Astrocyte of the spinal cord (primary cell): ENCODE data around the gene TTC28.
"Not testable (repeated sequence)": the region's sequence is repeated elsewhere in the genome, so short reads cannot be mapped to it uniquely, and the experiment has no call there.

Experiments used
- DNase-seq: peaks from one replicate; pipeline ENCODE4 v3.0.0; 2011; ENCODE audit warnings: low read depth, low spot score
- H3K4me3 ChIP-seq: 2 replicates; pipeline ENCODE4 v1.5.1; 2011; ENCODE audit warnings: low read depth, mild to moderate bottlenecking, low read length, moderate library complexity
- CTCF ChIP-seq: IDR thresholded peaks from 2 replicates; pipeline ENCODE4 v1.5.1; 2012; ENCODE audit warnings: low read depth, mild to moderate bottlenecking, low read length, inconsistent platforms
- in situ Hi-C: cut with HindIII; loops from 2 replicates; pipeline ENCODE4 v1.10.0; 2017; ENCODE audit warnings: low sequenced_read_pairs

The TTC28 gene

DNA sequence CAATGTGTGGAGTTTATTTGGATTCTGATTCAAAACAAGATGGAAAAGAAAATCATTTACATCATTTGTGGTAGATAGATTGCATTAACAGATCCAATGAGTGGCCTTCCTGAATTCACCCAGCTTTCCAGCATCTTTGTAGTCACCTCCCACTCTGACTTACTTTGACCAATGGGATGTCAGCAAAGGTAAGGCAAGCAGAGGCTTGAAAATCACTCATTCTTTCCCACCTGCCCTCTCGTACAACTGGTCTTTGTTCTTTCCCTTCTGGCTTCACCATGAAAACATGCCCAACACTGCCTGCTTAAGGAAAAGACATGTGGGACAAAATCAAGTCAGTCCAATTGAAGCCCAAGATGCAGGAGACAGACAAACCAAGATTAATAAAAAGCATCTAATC lies 202.1 kb downstream of the TTC28 start:
- in situ Hi-C loops = no loop called here
- no peak for DNase-seq
- no peak overlapping the region for H3K4me3 ChIP-seq
- no peak for TF ChIP-seq CTCF

- TF ChIP-seq CTCF = no peak
- in situ Hi-C loops = no loop called here
- DNase-seq = no peak
- no peak overlapping the region for H3K4me3 ChIP-seq
Observed at GRCh38 chr22:28474330-28474729, 205.3 kb downstream of the TTC28 start.

DNA sequence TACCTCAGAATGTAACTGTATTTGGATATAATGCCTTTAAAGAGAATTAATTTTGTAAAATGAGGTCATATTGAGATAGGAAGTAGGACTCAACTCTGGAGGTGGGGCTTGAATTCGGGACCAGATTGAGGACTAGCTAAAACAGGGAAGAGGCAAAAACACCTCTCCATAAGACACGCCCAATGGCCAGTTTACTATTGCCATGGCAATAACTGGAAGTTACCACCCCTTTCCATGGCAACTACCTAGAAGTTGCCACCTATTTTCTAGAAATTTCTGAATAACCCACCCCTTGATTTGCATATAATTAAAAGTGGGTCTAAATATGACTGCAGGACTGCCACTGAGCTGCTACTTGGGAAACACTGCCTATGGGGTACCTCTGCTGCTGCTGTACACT lies 206.4 kb downstream of the TTC28 start:
- no peak for TF ChIP-seq CTCF
- in situ Hi-C loops = no loop called here
- no peak for DNase-seq

DNA sequence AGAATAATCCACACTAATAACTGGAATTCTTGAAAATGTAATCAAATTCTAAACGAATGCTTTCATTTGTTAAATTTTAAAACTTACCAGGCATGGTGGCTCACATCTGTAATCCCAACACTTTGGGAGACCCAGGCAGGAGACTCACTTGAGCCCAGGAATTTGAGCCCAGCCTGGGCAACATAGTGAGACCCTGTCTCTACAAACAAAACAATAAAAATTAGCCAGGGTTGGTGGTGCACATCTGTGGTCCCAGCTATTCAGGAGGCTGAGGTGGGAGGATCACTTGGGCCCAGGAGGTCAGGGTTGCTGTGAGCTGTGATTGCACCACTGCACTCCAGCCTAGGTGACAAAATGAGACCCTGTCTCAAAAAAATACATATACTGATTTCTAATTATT lies 212.6 kb downstream of the TTC28 start:
- H3K4me3 ChIP-seq, in situ Hi-C loops, DNase-seq: not testable (repeated sequence)

More for the DNA sequence above, 206.4 kb downstream of the TTC28 start:
- no peak overlapping the region for H3K4me3 ChIP-seq

GRCh38 chr22:28466399-28466798 lies 213.2 kb downstream of the TTC28 start:
- DNase-seq = no peak
- H3K4me3 ChIP-seq = no peak overlapping the region
- in situ Hi-C loops = no loop called here
- TF ChIP-seq CTCF = no peak

DNA sequence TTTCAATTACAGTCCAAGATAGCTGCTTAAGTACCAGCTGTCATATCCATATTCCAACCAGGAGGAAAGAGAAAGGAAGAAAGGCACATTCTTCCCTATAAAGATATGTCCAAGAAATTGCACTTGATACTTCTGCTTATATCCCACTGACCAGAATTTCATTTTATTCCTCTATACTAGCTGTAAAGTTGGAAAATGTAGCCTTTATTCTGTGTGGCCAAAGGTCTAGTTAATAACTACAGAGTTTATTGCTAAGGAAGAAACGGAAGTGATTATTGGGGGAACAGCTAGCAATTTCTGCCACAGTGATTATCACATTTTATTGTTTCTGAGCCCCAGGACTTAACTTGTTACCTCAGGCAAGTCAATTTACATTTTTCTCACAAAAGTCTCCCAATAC lies 213.8 kb downstream of the TTC28 start:
- no peak for TF ChIP-seq CTCF
- no peak overlapping the region for H3K4me3 ChIP-seq
- in situ Hi-C loops = no loop called here
- DNase-seq = no peak

- in situ Hi-C loops = no loop called here
- H3K4me3 ChIP-seq = no peak overlapping the region
- no peak for TF ChIP-seq CTCF
- no peak for DNase-seq
Observed at GRCh38 chr22:28464127-28464526, 215.5 kb downstream of the TTC28 start.

DNA sequence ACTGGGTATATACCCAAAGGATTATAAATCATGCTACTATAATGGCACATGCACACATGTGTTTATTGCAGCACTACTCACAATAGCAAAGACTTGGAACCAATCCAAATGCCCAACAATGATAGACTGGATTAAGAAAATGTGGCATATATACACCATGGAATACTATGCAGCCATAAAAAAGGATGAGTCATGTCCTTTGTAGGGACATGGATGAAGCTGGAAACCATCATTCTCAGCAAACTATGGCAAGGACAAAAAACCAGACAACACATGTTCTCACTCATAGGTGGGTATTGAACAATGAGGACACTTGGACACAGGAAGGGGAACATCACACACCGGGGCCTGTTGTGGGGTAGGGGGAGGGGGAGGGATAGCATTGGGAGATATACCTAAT lies 216.2 kb downstream of the TTC28 start:
- in situ Hi-C loops, DNase-seq: not testable (repeated sequence)

More for the DNA sequence above, 216.2 kb downstream of the TTC28 start:
- H3K4me3 ChIP-seq = not testable (repeated sequence)
